ENCODE results near the gene GCH1.

GRCh38 chr14:54933006-54933405 lies 30.4 kb upstream of the GCH1 start:
- TF ChIP-seq SUZ12 (IDR thresholded peaks at IDR 0.05; ENCODE audit: extremely low read depth, insufficient read depth, insufficient read length): no peak
- TF ChIP-seq YY1 (IDR thresholded peaks at IDR 0.05; ENCODE audit: insufficient read depth, insufficient read length): no peak
- no peak for TF ChIP-seq ZNF274 (IDR thresholded peaks at IDR 0.05; ENCODE audit: low read depth, low read length)

All from NT2/D1 (cell line).